ENCODE measurements around the gene REEP3.

REEP3 gene

DNA sequence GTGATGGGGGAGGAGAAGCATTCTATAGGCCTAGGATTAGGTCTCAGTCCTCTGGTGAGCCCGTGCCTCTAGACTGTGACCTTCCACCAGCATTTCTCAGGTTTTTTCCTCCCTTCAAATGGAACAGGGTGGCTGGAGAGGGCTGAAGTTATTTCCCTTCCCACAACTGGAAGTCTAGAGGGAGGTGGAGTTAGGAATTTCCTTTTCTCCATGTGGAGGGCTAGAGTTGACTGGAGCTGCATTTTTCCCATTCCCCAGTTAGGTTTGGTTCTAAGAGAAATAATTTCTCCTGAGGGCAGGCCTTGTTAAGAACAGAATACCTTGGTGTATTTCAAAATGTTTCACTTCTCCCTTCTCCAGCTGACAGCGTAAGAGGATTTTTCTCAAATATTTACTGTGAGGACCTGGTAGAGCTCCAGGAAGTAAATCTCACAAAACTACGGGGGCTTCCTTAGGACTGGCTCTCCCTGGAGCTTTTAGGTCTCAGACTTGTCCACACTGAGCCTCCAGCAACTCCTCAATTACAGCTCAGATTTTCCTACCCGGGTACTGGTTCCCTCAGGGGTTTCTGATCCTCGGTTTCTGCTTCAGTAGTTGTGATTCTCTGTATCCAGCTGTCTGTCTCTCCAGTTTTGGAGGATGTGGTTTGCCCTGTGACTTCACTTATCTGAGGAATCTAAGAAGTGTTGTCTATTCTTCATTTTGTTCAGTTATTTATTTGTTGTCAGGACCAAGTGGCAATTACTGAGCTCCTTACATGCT, 6.0 kb upstream of the REEP3 start:
- DNase-seq: no peak

- no peak for DNase-seq
Observed at GRCh38 chr10:63516207-63516606, 5.0 kb upstream of the REEP3 start.

DNA sequence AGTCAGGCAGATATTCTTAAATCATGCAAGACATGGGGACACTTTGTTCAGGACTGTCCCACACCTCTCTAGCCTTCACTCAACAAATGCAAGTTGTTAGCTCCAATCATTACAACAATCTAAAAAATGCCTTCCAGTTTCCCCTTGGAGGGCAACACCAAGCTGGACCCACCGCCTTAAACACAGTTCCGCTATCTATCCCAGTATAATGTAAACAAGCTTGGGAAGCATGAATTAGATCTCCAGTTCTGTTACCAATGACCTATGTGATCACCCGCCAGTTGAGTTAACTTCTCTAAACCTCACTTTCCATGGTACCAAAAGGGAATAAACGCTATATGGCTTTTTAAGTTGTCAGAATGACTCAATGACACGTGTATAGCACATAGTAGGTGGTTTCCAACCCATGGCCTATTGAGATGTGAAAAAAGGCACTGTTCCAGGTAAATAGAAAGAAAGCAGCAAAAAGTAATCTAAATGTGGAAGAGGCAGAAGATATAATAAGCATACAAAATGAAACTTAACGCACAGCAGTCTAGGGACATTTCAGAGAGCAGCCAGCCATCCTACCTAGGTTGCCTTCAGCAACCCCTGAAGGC, 2.4 kb upstream of the REEP3 start:
- DNase-seq: no peak

GRCh38 chr10:63521416-63522276, 445 bp downstream of the REEP3 start:
- DNase-seq: peak; percentile 56

DNA sequence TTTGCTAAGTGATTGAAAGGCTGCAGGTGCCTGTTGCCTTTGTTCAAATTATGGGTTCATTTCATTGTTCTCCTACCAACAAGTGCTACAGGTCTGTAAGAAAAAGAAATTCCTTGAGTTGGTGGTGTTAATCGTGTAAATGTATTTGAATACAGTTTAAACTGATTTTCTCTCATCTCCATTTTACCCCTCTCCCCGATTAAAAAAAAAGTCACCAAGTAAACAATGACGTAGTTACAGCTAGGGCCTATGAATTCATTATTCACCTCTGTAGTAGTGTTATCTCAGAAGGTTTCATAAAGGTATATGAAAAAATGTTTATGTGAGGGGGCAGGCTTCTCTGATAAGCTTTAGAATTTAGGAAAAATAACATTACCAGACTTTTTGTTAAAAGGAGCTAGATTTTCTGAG, 1.1 kb downstream of the REEP3 start:
- DNase-seq: no peak

GRCh38 chr10:63522995-63523394, 1.8 kb downstream of the REEP3 start:
- no peak for DNase-seq

GRCh38 chr10:63525021-63525420, 3.8 kb downstream of the REEP3 start:
- DNase-seq: no peak

DNA sequence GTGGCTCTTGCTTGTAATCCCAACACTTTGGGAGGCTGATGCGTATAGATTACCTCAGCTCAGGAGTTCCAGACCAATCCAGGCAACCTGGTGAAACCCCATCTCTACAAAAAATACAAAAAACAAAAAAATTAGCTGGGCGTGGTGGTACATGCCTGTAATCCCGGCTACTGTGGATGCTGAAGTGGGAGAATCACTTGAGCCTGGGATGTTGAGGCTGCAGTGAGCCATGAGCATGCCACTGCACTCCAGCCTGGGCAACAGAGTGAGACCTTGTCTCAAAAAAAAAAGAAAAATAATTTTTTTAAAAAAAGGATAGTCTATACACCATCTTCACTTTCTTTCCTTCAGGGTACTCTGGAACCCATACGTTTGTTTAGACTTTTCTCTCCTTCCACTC, 6.2 kb downstream of the REEP3 start:
- no peak for DNase-seq

- DNase-seq: no peak
Observed at GRCh38 chr10:63528084-63528744, 7.0 kb downstream of the REEP3 start.

DNA sequence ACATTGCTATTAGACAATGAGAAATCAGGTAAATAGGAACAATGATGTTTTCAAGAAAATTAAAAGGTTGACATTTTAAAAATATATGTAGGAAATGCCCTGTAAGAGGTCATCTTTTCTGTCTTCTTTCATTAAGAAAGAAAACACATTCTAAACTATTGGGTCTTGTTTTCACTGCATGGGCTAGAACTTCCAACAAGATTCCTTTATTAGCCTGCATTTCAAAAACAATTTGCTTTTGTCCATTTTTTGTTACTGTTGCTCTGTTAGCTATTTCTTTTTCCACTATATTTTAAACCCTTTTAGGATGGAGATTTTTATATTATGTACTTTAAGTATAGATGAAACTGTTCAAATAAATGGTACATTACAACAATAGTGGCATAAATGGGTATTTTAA, 9.2 kb downstream of the REEP3 start:
- no peak for DNase-seq

DNA sequence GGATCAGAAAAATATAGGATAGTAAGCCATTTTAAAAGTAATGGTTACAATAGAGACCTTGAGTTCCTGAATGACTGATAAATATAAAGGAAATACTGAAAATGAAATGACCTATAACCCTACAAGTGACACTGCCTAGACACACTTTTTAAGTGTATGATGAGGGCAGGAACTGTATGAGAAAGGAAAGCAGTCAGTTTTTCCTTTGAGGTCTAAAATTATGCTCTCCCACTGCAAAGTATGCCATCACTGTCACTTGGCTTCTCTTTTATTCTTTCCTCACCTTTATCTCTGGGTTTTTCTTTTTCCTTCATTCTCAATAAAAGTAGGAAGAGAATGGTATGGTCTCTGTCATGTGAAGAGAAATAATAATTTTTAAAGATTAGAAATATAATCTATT, 13.5 kb downstream of the REEP3 start:
- DNase-seq: no peak

- DNase-seq: no peak
Observed at GRCh38 chr10:63536698-63537097, 15.5 kb downstream of the REEP3 start.

DNA sequence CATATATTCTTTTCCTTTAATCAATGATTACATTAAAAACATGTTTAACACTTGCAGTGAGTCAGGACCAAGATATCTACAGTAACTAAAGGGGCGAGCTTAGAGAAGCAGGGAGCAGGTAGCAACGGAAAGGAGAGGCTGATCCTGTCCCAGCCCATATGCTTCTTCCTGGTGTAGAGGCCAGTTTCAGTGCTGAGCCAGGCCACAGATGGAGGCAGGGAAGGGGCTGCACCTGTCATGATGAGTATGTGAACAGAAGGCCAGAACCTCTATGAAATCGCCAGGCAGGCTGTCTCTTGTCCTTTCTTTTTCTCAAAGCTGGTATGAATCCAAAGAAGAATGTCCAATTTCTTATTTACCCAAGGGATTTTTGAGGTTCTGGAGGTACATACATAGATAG, 16.3 kb downstream of the REEP3 start:
- no peak for DNase-seq

- DNase-seq: no peak
Observed at GRCh38 chr10:63539377-63539776, 18.2 kb downstream of the REEP3 start.

DNA sequence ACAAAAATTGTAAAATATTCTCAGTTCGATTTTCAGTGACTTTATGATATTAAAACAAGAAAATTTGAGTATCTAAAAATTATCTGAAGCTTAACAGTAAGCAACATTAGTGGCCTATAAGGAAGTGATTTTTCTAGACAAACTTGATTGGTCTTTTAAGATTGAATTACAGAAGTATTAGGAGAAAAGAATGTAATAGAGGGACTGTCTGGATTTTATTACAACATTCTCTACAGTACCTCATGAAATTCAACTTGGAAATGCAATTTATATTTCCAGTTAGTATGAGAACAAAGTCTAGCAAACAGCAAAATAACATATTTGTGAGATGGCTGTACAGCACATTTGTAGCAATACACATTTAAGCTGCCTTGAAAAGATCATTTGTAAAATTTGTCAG, 18.8 kb downstream of the REEP3 start:
- DNase-seq: no peak

- no peak for DNase-seq
Observed at GRCh38 chr10:63542835-63543575, 21.8 kb downstream of the REEP3 start.

DNA sequence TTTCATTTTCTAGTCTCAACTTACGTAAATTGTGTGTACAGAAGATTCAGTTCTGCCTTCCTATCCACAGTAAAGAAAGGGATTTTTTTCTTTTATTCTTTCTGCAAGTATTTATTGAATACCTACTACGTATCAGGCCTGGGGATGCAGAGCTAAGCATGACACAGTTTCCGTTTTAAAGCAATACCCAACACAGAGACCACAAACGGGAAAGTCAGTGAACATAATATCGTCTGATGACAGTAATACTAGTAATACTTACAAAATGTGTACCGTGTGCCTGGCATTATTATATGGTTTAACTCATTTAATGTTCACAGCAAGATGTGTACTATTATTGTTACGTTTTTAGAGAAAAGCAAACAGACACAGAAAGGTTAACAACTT, 22.4 kb downstream of the REEP3 start:
- no peak for DNase-seq

GRCh38 chr10:63544418-63544817, 23.2 kb downstream of the REEP3 start:
- no peak for DNase-seq

GRCh38 chr10:63547628-63548360, 26.6 kb downstream of the REEP3 start:
- DNase-seq: no peak

GRCh38 chr10:63548860-63549259, 27.7 kb downstream of the REEP3 start:
- no peak for DNase-seq

- no peak for DNase-seq
Observed at GRCh38 chr10:63549810-63550209, 28.6 kb downstream of the REEP3 start.

- no peak for DNase-seq
Observed at GRCh38 chr10:63553031-63553430, 31.8 kb downstream of the REEP3 start.
